Fibroblast of lung (primary cell): ENCODE data around the gene SLC39A7.

Experiments
- EZH2 ChIP-seq: IDR thresholded peaks from 2 replicates; pipeline ENCODE4 v1.5.1; 2012; ENCODE audit warnings: low read length, control low read depth, mild to moderate bottlenecking; ENCODE audit errors: missing control alignments
- TF ChIP-seq, protein P1 (sequence below), 2 donors: IDR thresholded peaks in 1 of 2; conservative IDR thresholded peaks in 1 of 2; 1 replicate in 1 of 2; 2 replicates in 1 of 2; pipeline ENCODE4 v1.5.1; 2011 to 2012; ENCODE audit warnings: low read length in 2 of 2, control low read depth in 1 of 2, inconsistent platforms in 1 of 2, low read depth in 1 of 2, mild to moderate bottlenecking in 1 of 2

DNA sequence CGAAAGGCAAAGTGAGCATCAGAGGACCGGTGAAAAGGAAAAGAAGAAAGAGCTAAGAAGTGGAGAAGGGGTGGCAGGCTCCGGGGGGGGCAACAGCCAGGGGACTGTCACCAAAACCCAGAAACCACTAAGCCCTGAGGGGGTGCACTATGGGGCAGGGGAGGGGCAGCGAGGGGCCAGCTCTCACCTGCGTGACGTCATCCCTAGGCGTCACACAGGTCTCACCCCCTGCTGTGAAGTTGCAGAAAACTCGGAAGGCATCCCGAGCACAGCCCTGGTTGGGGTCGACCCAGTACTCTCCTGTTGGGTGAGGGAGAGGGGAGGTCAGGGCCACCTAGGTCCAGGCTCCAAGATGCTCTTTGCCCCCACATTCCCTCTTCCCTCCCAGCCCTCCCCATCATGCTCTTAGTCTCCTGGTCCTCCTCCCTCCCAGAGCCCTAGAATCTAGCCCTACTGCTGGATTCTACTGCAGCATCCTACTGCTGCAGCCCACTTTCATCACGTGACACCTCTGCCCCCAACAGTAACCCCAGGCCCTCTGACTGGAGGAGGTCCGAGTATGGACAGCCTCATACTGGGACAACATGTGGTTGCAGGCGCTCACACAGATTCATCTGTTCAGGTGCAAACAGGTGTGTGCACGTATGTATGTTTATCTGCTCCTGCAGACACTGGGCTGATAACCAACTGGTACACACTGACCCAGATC lies 35.8 kb upstream of the SLC39A7 start:
- TF ChIP-seq, protein P1, sequence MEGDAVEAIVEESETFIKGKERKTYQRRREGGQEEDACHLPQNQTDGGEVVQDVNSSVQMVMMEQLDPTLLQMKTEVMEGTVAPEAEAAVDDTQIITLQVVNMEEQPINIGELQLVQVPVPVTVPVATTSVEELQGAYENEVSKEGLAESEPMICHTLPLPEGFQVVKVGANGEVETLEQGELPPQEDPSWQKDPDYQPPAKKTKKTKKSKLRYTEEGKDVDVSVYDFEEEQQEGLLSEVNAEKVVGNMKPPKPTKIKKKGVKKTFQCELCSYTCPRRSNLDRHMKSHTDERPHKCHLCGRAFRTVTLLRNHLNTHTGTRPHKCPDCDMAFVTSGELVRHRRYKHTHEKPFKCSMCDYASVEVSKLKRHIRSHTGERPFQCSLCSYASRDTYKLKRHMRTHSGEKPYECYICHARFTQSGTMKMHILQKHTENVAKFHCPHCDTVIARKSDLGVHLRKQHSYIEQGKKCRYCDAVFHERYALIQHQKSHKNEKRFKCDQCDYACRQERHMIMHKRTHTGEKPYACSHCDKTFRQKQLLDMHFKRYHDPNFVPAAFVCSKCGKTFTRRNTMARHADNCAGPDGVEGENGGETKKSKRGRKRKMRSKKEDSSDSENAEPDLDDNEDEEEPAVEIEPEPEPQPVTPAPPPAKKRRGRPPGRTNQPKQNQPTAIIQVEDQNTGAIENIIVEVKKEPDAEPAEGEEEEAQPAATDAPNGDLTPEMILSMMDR (conservative IDR thresholded peaks at IDR 0.05 in 1 of 2, IDR thresholded peaks at IDR 0.05 in 1 of 2; ENCODE audit: low read depth in 1 of 2, low read length in 2 of 2) = no peak
- no peak for TF ChIP-seq EZH2
